Osteoblast (primary cell): ENCODE data around the gene PPP1R3F. TPM values are rescaled to one million over a fixed set of nuclear protein-coding genes. Genes with fewer than 3 reads are reported as not detected.

ENCODE experiments used
- DNase-seq: peaks from one replicate; pipeline ENCODE4 v3.0.0; 2011; ENCODE audit warnings: low spot score, mixed read lengths; ENCODE audit not compliant: insufficient read length; ENCODE audit errors: missing footprints
- H2AFZ ChIP-seq: 2 replicates; pipeline ENCODE4 v1.6.0; 2011; ENCODE audit warnings: mild to moderate bottlenecking, low read length
- H3K27ac ChIP-seq: 2 replicates; pipeline ENCODE4 v1.5.1; 2011; ENCODE audit warnings: mild to moderate bottlenecking, low read depth, low read length, moderate library complexity
- H3K27me3 ChIP-seq: 2 replicates; pipeline ENCODE4 v1.6.0; 2012; ENCODE audit warnings: mild to moderate bottlenecking, control low read depth, inconsistent platforms, low read length, moderate library complexity; ENCODE audit not compliant: insufficient read depth
- H3K36me3 ChIP-seq: 2 replicates; pipeline ENCODE4 v1.5.1; 2011; ENCODE audit warnings: mild to moderate bottlenecking, low read length, control low read depth, moderate library complexity; ENCODE audit not compliant: insufficient read depth
- H3K4me1 ChIP-seq: 2 replicates; pipeline ENCODE4 v1.5.1; 2011; ENCODE audit warnings: mild to moderate bottlenecking, low read length, control low read depth, moderate library complexity; ENCODE audit not compliant: insufficient read depth
- H3K4me2 ChIP-seq: 2 replicates; pipeline ENCODE4 v1.6.0; 2011; ENCODE audit warnings: mild to moderate bottlenecking, low read length; ENCODE audit not compliant: insufficient read depth
- H3K4me3 ChIP-seq: fragments of 200-600 bp; sonication (generic); 3 replicates; pipeline ENCODE4 v1.5.1; 2012; ENCODE audit warnings: mild to moderate bottlenecking, low read length, inconsistent platforms; ENCODE audit not compliant: insufficient read depth
- H3K79me2 ChIP-seq: 2 replicates; pipeline ENCODE4 v1.6.0; 2012; ENCODE audit warnings: mild to moderate bottlenecking, low read length, control low read depth, inconsistent platforms; ENCODE audit not compliant: insufficient read depth
- H3K9me3 ChIP-seq: 2 replicates; pipeline ENCODE4 v1.5.1; 2011; ENCODE audit warnings: low read depth, low read length, control low read depth
- H4K20me1 ChIP-seq: 2 replicates; pipeline ENCODE4 v1.6.0; 2012; ENCODE audit warnings: mild to moderate bottlenecking, low read length, control low read depth; ENCODE audit not compliant: insufficient read depth
- total RNA-seq: library from RNA; depleted of rRNA; stranded (reverse); fragments of >200 nt; gene quantifications from 2 replicates; pipeline ENCODE4 v1.2.3, GENCODE V29; 2012
- TF ChIP-seq, protein P1 (sequence below): IDR thresholded peaks from 2 replicates; pipeline ENCODE4 v1.5.1; 2011; ENCODE audit warnings: mild to moderate bottlenecking, low read depth, low read length, moderate library complexity; ENCODE audit errors: extremely low read depth

PPP1R3F gene
- total RNA-seq, 1 donor = 4.0 TPM

DNA sequence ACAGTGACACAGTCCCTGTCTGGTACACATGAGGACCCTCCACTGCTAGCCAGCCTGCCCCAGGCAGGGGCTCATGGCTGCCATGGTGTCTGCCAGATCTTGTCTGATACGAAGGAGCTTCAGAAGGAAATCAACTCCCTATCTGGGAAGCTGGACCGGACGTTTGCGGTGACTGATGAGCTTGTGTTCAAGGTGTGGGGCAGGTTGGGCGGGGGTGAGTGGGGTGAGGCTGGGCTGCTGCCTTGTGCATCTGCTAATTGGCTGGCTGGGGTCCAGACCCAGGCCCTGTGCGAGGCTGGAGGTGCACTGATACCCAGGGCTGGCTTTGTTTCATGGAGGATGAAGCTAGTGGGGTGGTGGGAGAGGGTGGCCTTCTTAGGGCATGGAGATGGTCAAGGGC, 20.5 kb upstream of the PPP1R3F start:
- H3K4me2 ChIP-seq = no peak overlapping the region
- H3K79me2 ChIP-seq = no peaks in the 10 kb centered on the region
- TF ChIP-seq, protein P1, sequence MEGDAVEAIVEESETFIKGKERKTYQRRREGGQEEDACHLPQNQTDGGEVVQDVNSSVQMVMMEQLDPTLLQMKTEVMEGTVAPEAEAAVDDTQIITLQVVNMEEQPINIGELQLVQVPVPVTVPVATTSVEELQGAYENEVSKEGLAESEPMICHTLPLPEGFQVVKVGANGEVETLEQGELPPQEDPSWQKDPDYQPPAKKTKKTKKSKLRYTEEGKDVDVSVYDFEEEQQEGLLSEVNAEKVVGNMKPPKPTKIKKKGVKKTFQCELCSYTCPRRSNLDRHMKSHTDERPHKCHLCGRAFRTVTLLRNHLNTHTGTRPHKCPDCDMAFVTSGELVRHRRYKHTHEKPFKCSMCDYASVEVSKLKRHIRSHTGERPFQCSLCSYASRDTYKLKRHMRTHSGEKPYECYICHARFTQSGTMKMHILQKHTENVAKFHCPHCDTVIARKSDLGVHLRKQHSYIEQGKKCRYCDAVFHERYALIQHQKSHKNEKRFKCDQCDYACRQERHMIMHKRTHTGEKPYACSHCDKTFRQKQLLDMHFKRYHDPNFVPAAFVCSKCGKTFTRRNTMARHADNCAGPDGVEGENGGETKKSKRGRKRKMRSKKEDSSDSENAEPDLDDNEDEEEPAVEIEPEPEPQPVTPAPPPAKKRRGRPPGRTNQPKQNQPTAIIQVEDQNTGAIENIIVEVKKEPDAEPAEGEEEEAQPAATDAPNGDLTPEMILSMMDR = no peak
- H3K4me3 ChIP-seq = no peak overlapping the region
- DNase-seq = peak; percentile 22
- H3K27ac ChIP-seq = no peak overlapping the region
- H4K20me1 ChIP-seq = no peaks in the 10 kb centered on the region
- H3K36me3 ChIP-seq = no peaks in the 10 kb centered on the region
- no peaks in the 10 kb centered on the region for H3K27me3 ChIP-seq
- H3K9me3 ChIP-seq = no peaks in the 10 kb centered on the region
- no peak overlapping the region for H2AFZ ChIP-seq
- no peaks in the 10 kb centered on the region for H3K4me1 ChIP-seq

DNA sequence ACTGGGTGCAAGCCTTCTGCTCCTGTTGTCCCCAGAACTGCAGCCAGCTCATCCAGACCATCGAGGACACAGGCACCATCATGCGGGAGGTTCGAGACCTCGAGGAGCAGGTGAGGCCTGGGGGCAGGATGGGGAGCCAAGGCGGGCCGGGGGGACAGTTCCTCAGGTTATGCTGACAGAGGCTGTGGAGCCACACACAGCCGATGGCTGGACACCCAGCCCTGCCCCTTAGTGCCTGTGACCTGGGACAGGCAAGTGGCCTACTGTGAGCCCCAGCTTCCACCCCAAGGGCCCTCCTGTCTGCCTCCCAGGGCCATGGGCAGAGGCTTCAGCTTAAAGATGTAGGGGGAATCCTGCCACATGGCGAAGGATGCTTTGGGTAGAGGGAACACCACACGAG, 20.0 kb upstream of the PPP1R3F start:
- DNase-seq = peak; percentile 62
- H3K4me2 ChIP-seq = no peak overlapping the region
- no peaks in the 10 kb centered on the region for H3K79me2 ChIP-seq
- H3K9me3 ChIP-seq = no peaks in the 10 kb centered on the region
- H3K4me1 ChIP-seq = no peaks in the 10 kb centered on the region
- no peak overlapping the region for H3K4me3 ChIP-seq
- H3K36me3 ChIP-seq = no peaks in the 10 kb centered on the region
- no peaks in the 10 kb centered on the region for H4K20me1 ChIP-seq
- H3K27ac ChIP-seq = no peak overlapping the region
- TF ChIP-seq, protein P1 = no peak
- no peaks in the 10 kb centered on the region for H3K27me3 ChIP-seq
- no peak overlapping the region for H2AFZ ChIP-seq

DNA sequence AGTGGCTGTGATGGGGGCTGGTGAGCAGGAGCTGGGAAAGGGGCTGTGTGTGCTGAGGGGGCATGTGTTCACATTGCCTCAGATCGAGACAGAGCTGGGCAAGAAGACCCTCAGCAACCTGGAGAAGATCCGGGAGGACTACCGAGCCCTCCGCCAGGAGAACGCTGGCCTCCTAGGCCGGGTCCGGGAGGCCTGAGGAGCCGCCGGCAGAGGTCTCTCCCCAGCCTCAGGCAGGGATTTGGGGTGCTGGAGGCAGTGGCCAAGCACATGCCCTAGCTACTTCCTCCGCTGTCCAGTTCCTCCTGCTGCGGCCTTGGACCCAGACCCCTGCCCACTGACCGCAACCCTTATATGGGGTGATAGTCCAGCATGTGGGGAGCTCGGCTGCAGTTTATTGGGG, 19.5 kb upstream of the PPP1R3F start:
- H2AFZ ChIP-seq = no peak overlapping the region
- no peaks in the 10 kb centered on the region for H3K4me1 ChIP-seq
- H3K79me2 ChIP-seq = no peaks in the 10 kb centered on the region
- DNase-seq = peak; percentile 64
- no peaks in the 10 kb centered on the region for H3K9me3 ChIP-seq
- TF ChIP-seq, protein P1 = no peak
- no peak overlapping the region for H3K4me2 ChIP-seq
- no peak overlapping the region for H3K27ac ChIP-seq
- no peaks in the 10 kb centered on the region for H3K36me3 ChIP-seq
- no peaks in the 10 kb centered on the region for H3K27me3 ChIP-seq
- H3K4me3 ChIP-seq = no peak overlapping the region
- no peaks in the 10 kb centered on the region for H4K20me1 ChIP-seq

DNA sequence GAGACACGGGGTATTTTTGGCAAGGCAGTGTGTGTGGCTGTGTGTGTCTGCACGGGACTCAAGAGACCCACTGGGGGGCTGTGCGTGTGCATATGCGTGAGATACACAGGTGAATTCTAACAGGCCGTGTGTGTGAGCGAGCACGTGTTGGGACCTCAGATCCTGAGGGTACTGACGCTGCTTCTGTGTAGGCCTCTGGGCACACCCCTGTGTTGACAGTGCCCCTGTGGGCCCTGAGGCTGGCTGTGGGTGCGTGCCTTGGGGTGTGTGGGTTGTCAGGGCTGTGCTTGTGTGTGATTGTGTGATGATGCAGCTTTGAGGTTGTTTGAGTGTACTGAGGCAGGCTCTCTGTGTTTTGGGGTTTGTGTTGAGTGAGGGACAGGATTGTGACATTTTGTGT, 19.0 kb upstream of the PPP1R3F start:
- Histone ChIP-seq H3K36me3 (no peaks in the 10 kb centered on the region), H2AFZ (no peak overlapping the region), H3K79me2 (no peaks in the 10 kb centered on the region), H3K9me3 (no peaks in the 10 kb centered on the region), H3K27ac (no peak overlapping the region), H3K4me1 (no peaks in the 10 kb centered on the region), H4K20me1 (no peaks in the 10 kb centered on the region), H3K4me3 (no peak overlapping the region), H3K4me2 (no peak overlapping the region), H3K27me3 (no peaks in the 10 kb centered on the region)
- DNase-seq = peak; percentile 58
- TF ChIP-seq, protein P1 = no peak
